Smooth muscle cell (in vitro differentiated cells): ENCODE measurements around the gene RPUSD1. TPM values are rescaled to one million over a fixed set of nuclear protein-coding genes. Genes with fewer than 3 reads are reported as not detected.
"Not testable (repeated sequence)": the region's sequence is repeated elsewhere in the genome, so short reads cannot be mapped to it uniquely, and the experiment has no call there.

ENCODE experiments used
- DNase-seq: peaks from one replicate; lab custom pipeline; 2025; ENCODE audit not compliant: unreplicated experiment; lab: John Stamatoyannopoulos, UW
- H2AFZ ChIP-seq: fragments of 200-600 bp; sonication (generic); 2 replicates; pipeline ENCODE4 v1.6.0; 2016; ENCODE audit warnings: antibody characterized with exemption, low read depth, mild to moderate bottlenecking
- H3F3A ChIP-seq: fragments of 200-600 bp; sonication (generic); 2 replicates; pipeline ENCODE4 v1.6.0; 2017; ENCODE audit warnings: antibody characterized with exemption, low read depth
- H3K27ac ChIP-seq: fragments of 200-600 bp; sonication (generic); 2 replicates; pipeline ENCODE4 v1.5.1; 2016; ENCODE audit warnings: low read depth, mild to moderate bottlenecking
- H3K27me3 ChIP-seq: fragments of 200-600 bp; sonication (generic); 2 replicates; pipeline ENCODE4 v1.6.1; 2016; ENCODE audit warnings: low read depth, mild to moderate bottlenecking
- H3K36me3 ChIP-seq: fragments of 200-600 bp; sonication (generic); 2 replicates; pipeline ENCODE4 v1.5.1; 2016; ENCODE audit warnings: low read depth
- H3K4me1 ChIP-seq: fragments of 200-600 bp; sonication (generic); 2 replicates; pipeline ENCODE4 v1.5.1; 2016; ENCODE audit warnings: low read depth
- H3K4me2 ChIP-seq: fragments of 200-600 bp; sonication (generic); 2 replicates; pipeline ENCODE4 v1.6.0; 2016; ENCODE audit warnings: mild to moderate bottlenecking
- H3K4me3 ChIP-seq: fragments of 200-600 bp; sonication (generic); 2 replicates; pipeline ENCODE4 v1.5.1; 2016; ENCODE audit warnings: mild to moderate bottlenecking
- H3K79me2 ChIP-seq: fragments of 200-600 bp; sonication (generic); 2 replicates; pipeline ENCODE4 v1.6.0; 2016; ENCODE audit warnings: low read depth, mild to moderate bottlenecking
- H3K9ac ChIP-seq: fragments of 200-600 bp; sonication (generic); 2 replicates; pipeline ENCODE4 v1.6.0; 2016; ENCODE audit warnings: low read depth
- H3K9me3 ChIP-seq: fragments of 200-600 bp; sonication (generic); replicated peaks from 2 replicates; pipeline ENCODE4 v1.5.1; 2016; ENCODE audit warnings: low read depth
- H4K20me1 ChIP-seq: fragments of 200-600 bp; sonication (generic); 2 replicates; pipeline ENCODE4 v1.6.0; 2016; ENCODE audit warnings: low read depth
- CTCF ChIP-seq: fragments of 200-600 bp; sonication (generic); IDR thresholded peaks from 2 replicates; pipeline ENCODE4 v1.5.1; 2017; ENCODE audit warnings: borderline replicate concordance, mild to moderate bottlenecking, antibody characterized with exemption; ENCODE audit not compliant: insufficient read depth, poor library complexity, severe bottlenecking
- WGBS: methylation state at CpG from one replicate; pipeline ENCODE4 v1.1.7; 2016; ENCODE audit warnings: low lambda C conversion rate; 5-methylcytosine and 5-hydroxymethylcytosine counted together
- polyA plus RNA-seq: library from polyadenylated mRNA; unstranded; fragments of >200 nt; fragmentation: Nextera tagmentation; extraction: Ambion mirVana; gene quantifications from 2 replicates; pipeline ENCODE4 v1.2.1, GENCODE V29; 2016
- total RNA-seq: library from RNA; depleted of rRNA; stranded (reverse); fragments of >200 nt; gene quantifications from 2 replicates; pipeline ENCODE4 v1.2.3, GENCODE V29; 2014

The RPUSD1 gene
- total and polyA plus RNA-seq, 2 experiments from 2014 or later: 7.8 to 20.8 TPM

GRCh38 chr16:778447-778846 is 9.7 kb downstream of the RPUSD1 start:
- WGBS: 91% methylated on average over 9 of the region's 11 CpGs
- no peak for TF ChIP-seq CTCF
- H3K4me1 ChIP-seq: no peaks in the 10 kb centered on the region
- no peaks in the 10 kb centered on the region for H3K36me3 ChIP-seq
- H3K79me2 ChIP-seq: no peaks in the 10 kb centered on the region
- H3K4me2 ChIP-seq: no peak overlapping the region
- no peaks in the 10 kb centered on the region for H3F3A ChIP-seq
- H3K4me3 ChIP-seq: no peak overlapping the region
- no peak overlapping the region for H3K9ac ChIP-seq
- H3K27ac ChIP-seq: no peak overlapping the region
- no peaks in the 10 kb centered on the region for H4K20me1 ChIP-seq
- H3K27me3 ChIP-seq: no peaks in the 10 kb centered on the region
- H2AFZ ChIP-seq: no peak overlapping the region
- no peak for DNase-seq
- H3K9me3 ChIP-seq: no peaks in the 10 kb centered on the region

GRCh38 chr16:777826-778225 is 10.4 kb downstream of the RPUSD1 start:
- no peak overlapping the region for H3K4me3 ChIP-seq
- no peaks in the 10 kb centered on the region for H3K27me3 ChIP-seq
- peak overlapping the region; percentile 17 for H3K4me2 ChIP-seq
- H3K27ac ChIP-seq: no peak overlapping the region
- no peaks in the 10 kb centered on the region for H3K9me3 ChIP-seq
- TF ChIP-seq CTCF: no peak
- no peaks in the 10 kb centered on the region for H3K36me3 ChIP-seq
- no peaks in the 10 kb centered on the region for H3K79me2 ChIP-seq
- WGBS: 46% methylated on average over 16 of the region's 16 CpGs
- H3K9ac ChIP-seq: no peak overlapping the region
- DNase-seq: no peak
- no peaks in the 10 kb centered on the region for H3K4me1 ChIP-seq
- no peaks in the 10 kb centered on the region for H4K20me1 ChIP-seq
- no peaks in the 10 kb centered on the region for H3F3A ChIP-seq
- no peak overlapping the region for H2AFZ ChIP-seq

DNA sequence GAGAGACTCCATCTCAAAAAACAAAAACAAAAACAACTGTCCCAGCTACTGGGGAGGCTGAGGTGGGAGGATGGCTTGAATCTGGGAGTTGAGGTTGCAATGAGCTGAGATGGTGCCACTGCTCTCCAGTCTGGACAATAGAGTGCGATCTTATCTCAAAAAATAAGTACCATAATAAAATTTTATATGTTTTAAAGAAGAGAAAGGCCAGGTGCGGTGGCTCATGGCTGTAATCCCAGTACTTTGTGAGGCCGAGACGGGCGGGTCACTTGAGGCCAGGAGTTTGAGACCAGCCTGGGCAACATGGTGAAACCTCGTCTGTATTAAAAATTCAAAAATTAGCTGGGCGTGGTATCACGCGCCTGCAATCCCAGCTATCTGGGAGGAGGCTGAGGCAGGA is 11.4 kb downstream of the RPUSD1 start:
- 95% methylated on average over 9 of the region's 9 CpGs for WGBS
- TF ChIP-seq CTCF: no peak
- H2AFZ ChIP-seq: no peak overlapping the region
- H3K4me2 ChIP-seq: no peak overlapping the region
- no peaks in the 10 kb centered on the region for H3K9me3 ChIP-seq
- H3K36me3 ChIP-seq: no peaks in the 10 kb centered on the region
- no peak overlapping the region for H3K27ac ChIP-seq
- H3F3A ChIP-seq: no peaks in the 10 kb centered on the region
- H3K4me1 ChIP-seq: no peaks in the 10 kb centered on the region
- no peaks in the 10 kb centered on the region for H4K20me1 ChIP-seq
- H3K79me2 ChIP-seq: no peaks in the 10 kb centered on the region
- no peak overlapping the region for H3K9ac ChIP-seq
- no peak overlapping the region for H3K4me3 ChIP-seq
- DNase-seq: no peak
- H3K27me3 ChIP-seq: no peaks in the 10 kb centered on the region

DNA sequence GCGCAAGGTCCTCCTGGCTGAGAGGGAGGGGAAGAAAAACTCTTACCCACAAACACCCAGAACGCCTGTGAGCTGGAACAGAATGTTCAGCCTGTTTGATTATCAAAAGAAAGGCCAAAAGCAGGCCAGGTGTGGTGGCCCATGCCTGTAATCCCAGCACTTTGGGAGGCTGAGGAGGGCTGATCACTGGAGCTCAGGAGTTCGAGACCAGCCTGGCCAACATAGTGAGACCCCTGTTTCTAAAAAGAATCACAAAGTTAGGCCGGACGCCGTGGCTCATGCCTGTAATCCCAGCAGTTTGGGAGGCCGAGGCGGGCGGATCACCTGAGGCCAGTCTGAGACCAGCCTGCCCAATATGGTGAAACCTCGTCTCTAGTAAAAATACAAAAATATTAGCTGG is 11.9 kb downstream of the RPUSD1 start:
- not testable (repeated sequence) for DNase-seq, H3K27me3 ChIP-seq, H4K20me1 ChIP-seq, H2AFZ ChIP-seq, H3K36me3 ChIP-seq, H3K4me1 ChIP-seq, H3K4me3 ChIP-seq, H3K4me2 ChIP-seq, H3K27ac ChIP-seq, H3K9ac ChIP-seq, H3K79me2 ChIP-seq, H3K9me3 ChIP-seq, H3F3A ChIP-seq
- 96% methylated on average over 10 of the region's 10 CpGs for WGBS
